Right cardiac atrium (tissue), 5 donors: ENCODE measurements around the gene DCXR. TPM values are rescaled to one million over a fixed set of nuclear protein-coding genes. Genes with fewer than 3 reads are reported as not detected.

Experiments used
- ATAC-seq, 2 donors: fragments of 200-7000 bp; cut with Tn5 transposase; one replicate each; pipeline versions ENCODE4 v1.8.0 to v1.9.1; 2020; ENCODE audit warnings: moderate library complexity in 2 of 2, mild to moderate bottlenecking in 1 of 2
- DNase-seq, 3 donors: peaks; one replicate each; pipeline ENCODE4 v3.0.0-alpha.2; 2020
- H3K27ac ChIP-seq: one replicate; pipeline ENCODE4 v1.5.1; 2013; ENCODE audit warnings: mild to moderate bottlenecking, low read length, control low read depth, moderate library complexity
- H3K27me3 ChIP-seq: one replicate; pipeline ENCODE4 v1.6.1; 2013; ENCODE audit not compliant: control insufficient read depth, insufficient read depth
- H3K4me1 ChIP-seq: one replicate; pipeline ENCODE4 v1.6.1; 2013; ENCODE audit warnings: low read length; ENCODE audit not compliant: control insufficient read depth, insufficient read depth
- H3K4me3 ChIP-seq: one replicate; pipeline ENCODE4 v1.5.1; 2013; ENCODE audit warnings: low read length, control low read depth
- H3K9me3 ChIP-seq: one replicate; pipeline ENCODE4 v1.6.1; 2013; ENCODE audit warnings: low read length; ENCODE audit not compliant: control insufficient read depth
- WGBS: extraction: QIAGEN DNeasy Blood & Tissue Kit; methylation state at CpG from one replicate; pipeline ENCODE4 v1.1.7; 2013; 5-methylcytosine and 5-hydroxymethylcytosine counted together
- intact Hi-C, 4 donors: fragments of 100-400 bp; cut with DNase I; formaldehyde crosslinking; loops; one replicate each; pipeline versions ENCODE4 v1.11.0 to v1.14.0; 2022 to 2023
- polyA plus RNA-seq: library from polyadenylated mRNA; stranded (reverse); fragments of 200-250 nt; gene quantifications from one replicate; pipeline ENCODE4 v1.2.3, GENCODE V29; 2013
- total RNA-seq, 4 donors: library from RNA; stranded (reverse); fragmentation: NEBNext Ultra II Directional; extraction: Animal tissue kit (Norgen Biotek cat#: 25700); gene quantifications; one replicate each; pipeline ENCODE4 v1.2.1, GENCODE V29; 2021
- donor health status: healthy with polysubstance abuse.
- donor health status: DM: no; HTN: yes; CAD: no.
- donor health status: DM: no; HTN: no; CAD: no.
- donor health status: DM: no; HTN: yes; CAD: no; lungs with severe emphysema.
- donor health status: DM: yes; HTN: yes; CAD: no.

DCXR gene
- total and polyA plus RNA-seq, 5 donors: 127 to 196 (median 174) TPM

GRCh38 chr17:82072827-82073226 lies 35.3 kb upstream of the DCXR start:
- intact Hi-C loops: no loop called here
- Histone ChIP-seq H3K27me3 (no peaks in the 10 kb centered on the region), H3K4me1 (no peaks in the 10 kb centered on the region), H3K4me3 (no peak overlapping the region), H3K27ac (no peak overlapping the region), H3K9me3 (no peaks in the 10 kb centered on the region)
- 83% methylated on average over 6 of the region's 6 CpGs for WGBS
- DNase-seq (peak in 1 of 3 donors; percentile 6), ATAC-seq (no peak)

GRCh38 chr17:82070611-82071010 lies 33.1 kb upstream of the DCXR start:
- Histone ChIP-seq H3K4me3 (no peak overlapping the region), H3K27me3 (no peaks in the 10 kb centered on the region), H3K4me1 (no peaks in the 10 kb centered on the region), H3K27ac (no peak overlapping the region), H3K9me3 (no peaks in the 10 kb centered on the region)
- DNase-seq: no peak
- no peak for ATAC-seq
- intact Hi-C loops: no loop called here

- peak; percentile 77 to 78 for ATAC-seq
- intact Hi-C loops: no loop called here
- Histone ChIP-seq H3K27me3 (no peaks in the 10 kb centered on the region), H3K4me1 (peaks cover 6% of the 10 kb centered on the region), H3K27ac (peak within 1 kb of the TSS; percentile 73), H3K4me3 (peak within 1 kb of the TSS; percentile 91), H3K9me3 (no peaks in the 10 kb centered on the region)
- WGBS: 9% methylated on average over 88 of the region's 88 CpGs
- peak; percentile 64 to 88 (median 86) for DNase-seq
These were observed 28.3 kb upstream of the DCXR start, which contains the start of gene DUS1L for GRCh38 chr17:82065638-82066303. Gene DUS1L, minus strand, starts transcription at chr17:82065804. Its CDS starts 745 bp downstream, at chr17:82065059.

GRCh38 chr17:82065193-82065637 lies 27.7 kb upstream of the DCXR start:
- Histone ChIP-seq H3K27ac (peak overlapping the region; percentile 10), H3K4me3 (peak overlapping the region; percentile 91), H3K4me1 (peaks cover 6% of the 10 kb centered on the region), H3K27me3 (no peaks in the 10 kb centered on the region), H3K9me3 (no peaks in the 10 kb centered on the region)
- intact Hi-C loops: no loop called here
- DNase-seq (peak; percentile 36 to 67 (median 57)), ATAC-seq (peak; percentile 10 to 12)
- 1% methylated on average over 47 of the region's 47 CpGs for WGBS

GRCh38 chr17:82064433-82065192 lies 27.1 kb upstream of the DCXR start:
- Histone ChIP-seq H3K27ac (no peak overlapping the region), H3K27me3 (no peaks in the 10 kb centered on the region), H3K4me3 (peak overlapping the region; percentile 91), H3K9me3 (no peaks in the 10 kb centered on the region), H3K4me1 (peaks cover 6% of the 10 kb centered on the region)
- intact Hi-C loops: no loop called here
- ATAC-seq (no peak), DNase-seq (peak; percentile 15 to 53 (median 51))
- WGBS: 41% methylated on average over 36 of the region's 36 CpGs

GRCh38 chr17:82063424-82064415 lies 26.2 kb upstream of the DCXR start:
- 76% methylated on average over 20 of the region's 20 CpGs for WGBS
- no peaks in the 10 kb centered on the region for H3K27me3 ChIP-seq
- H3K4me3 ChIP-seq: no peak overlapping the region
- H3K4me1 ChIP-seq: peaks cover 6% of the 10 kb centered on the region
- H3K27ac ChIP-seq: no peak overlapping the region
- DNase-seq: peak in 2 of 3 donors; percentile 6 to 51
- H3K9me3 ChIP-seq: no peaks in the 10 kb centered on the region
- ATAC-seq: no peak
- intact Hi-C loops: no loop called here

GRCh38 chr17:82062984-82063368 lies 25.5 kb upstream of the DCXR start:
- no peaks in the 10 kb centered on the region for H3K27me3 ChIP-seq
- intact Hi-C loops: no loop called here
- no peak overlapping the region for H3K27ac ChIP-seq
- H3K4me1 ChIP-seq: peaks cover 6% of the 10 kb centered on the region
- peak in 2 of 3 donors; percentile 29 to 54 for DNase-seq
- no peaks in the 10 kb centered on the region for H3K9me3 ChIP-seq
- H3K4me3 ChIP-seq: no peak overlapping the region
- 86% methylated on average over 9 of the region's 9 CpGs for WGBS
- no peak for ATAC-seq

GRCh38 chr17:82062076-82062983 lies 24.8 kb upstream of the DCXR start:
- no peaks in the 10 kb centered on the region for H3K9me3 ChIP-seq
- intact Hi-C loops: no loop called here
- no peak overlapping the region for H3K27ac ChIP-seq
- peaks cover 6% of the 10 kb centered on the region for H3K4me1 ChIP-seq
- WGBS: 81% methylated on average over 24 of the region's 24 CpGs
- ATAC-seq: no peak
- H3K4me3 ChIP-seq: no peak overlapping the region
- no peaks in the 10 kb centered on the region for H3K27me3 ChIP-seq
- peak; percentile 10 to 45 (median 37) for DNase-seq

- 86% methylated on average over 34 of the region's 34 CpGs for WGBS
- H3K4me1 ChIP-seq: peaks cover 6% of the 10 kb centered on the region
- H3K4me3 ChIP-seq: no peak overlapping the region
- no peak overlapping the region for H3K27ac ChIP-seq
- DNase-seq: peak; percentile 9 to 43 (median 41)
- H3K27me3 ChIP-seq: no peaks in the 10 kb centered on the region
- ATAC-seq: no peak
- intact Hi-C loops: no loop called here
- H3K9me3 ChIP-seq: no peaks in the 10 kb centered on the region
These were observed 23.8 kb upstream of the DCXR start for GRCh38 chr17:82061047-82061925.
